Skeletal muscle satellite cell (primary cell): ENCODE results near the gene NPIPA2. TPM values are rescaled to one million over a fixed set of nuclear protein-coding genes. Genes with fewer than 3 reads are reported as not detected.
"Not testable (repeated sequence)": the region's sequence is repeated elsewhere in the genome, so short reads cannot be mapped to it uniquely, and the experiment has no call there.

Source experiments
- H3K27me3 ChIP-seq: 2 replicates; pipeline ENCODE4 v1.7.0; 2013; ENCODE audit warnings: low read length; ENCODE audit not compliant: control insufficient read depth, insufficient read depth
- H3K36me3 ChIP-seq: 2 replicates; pipeline ENCODE4 v1.7.0; 2013; ENCODE audit warnings: mild to moderate bottlenecking, control low read depth, low read length; ENCODE audit not compliant: insufficient read depth
- H3K4me1 ChIP-seq: 2 replicates; pipeline ENCODE4 v1.7.0; 2013; ENCODE audit warnings: low read length; ENCODE audit not compliant: control insufficient read depth, insufficient read depth
- H3K4me2 ChIP-seq: 2 replicates; pipeline ENCODE4 v1.7.0; 2013; ENCODE audit warnings: mild to moderate bottlenecking, low read length
- H3K4me3 ChIP-seq: 2 replicates; pipeline ENCODE4 v1.7.0; 2013; ENCODE audit warnings: low read length
- H3K9ac ChIP-seq: 2 replicates; pipeline ENCODE4 v1.7.0; 2013; ENCODE audit warnings: mild to moderate bottlenecking, low read depth, low read length, moderate library complexity
- H3K9me3 ChIP-seq: replicated peaks from 2 replicates; pipeline ENCODE4 v1.7.0; 2013; ENCODE audit warnings: mild to moderate bottlenecking, control low read depth, low read length
- total RNA-seq: library from RNA; depleted of rRNA; stranded (reverse); fragments of >200 nt; gene quantifications from 2 replicates; pipeline ENCODE4 v1.2.3, GENCODE V29; 2012; rRNA removed

The NPIPA2 gene
- total RNA-seq, result 0.25 and 0.44 TPM in 2 replicates

GRCh38 chr16:14742273-14743128 lies at the start of gene NPIPA2:
Gene NPIPA2 (plus strand): TSS chr16:14742533. CDS start chr16:14748066, 5,533 bp downstream.
- not testable (repeated sequence) for H3K4me2 ChIP-seq, H3K27me3 ChIP-seq, H3K9me3 ChIP-seq, H3K36me3 ChIP-seq, H3K9ac ChIP-seq, H3K4me3 ChIP-seq, H3K4me1 ChIP-seq

- H3K9ac ChIP-seq, H3K9me3 ChIP-seq, H3K27me3 ChIP-seq, H3K36me3 ChIP-seq, H3K4me2 ChIP-seq, H3K4me1 ChIP-seq, H3K4me3 ChIP-seq: not testable (repeated sequence)
Observed at GRCh38 chr16:14694129-14694528, 48.2 kb upstream of the NPIPA2 start, which contains the start of gene PLA2G10. Gene PLA2G10 (minus strand): TSS chr16:14694308. CDS start chr16:14694229, 79 bp downstream.

DNA sequence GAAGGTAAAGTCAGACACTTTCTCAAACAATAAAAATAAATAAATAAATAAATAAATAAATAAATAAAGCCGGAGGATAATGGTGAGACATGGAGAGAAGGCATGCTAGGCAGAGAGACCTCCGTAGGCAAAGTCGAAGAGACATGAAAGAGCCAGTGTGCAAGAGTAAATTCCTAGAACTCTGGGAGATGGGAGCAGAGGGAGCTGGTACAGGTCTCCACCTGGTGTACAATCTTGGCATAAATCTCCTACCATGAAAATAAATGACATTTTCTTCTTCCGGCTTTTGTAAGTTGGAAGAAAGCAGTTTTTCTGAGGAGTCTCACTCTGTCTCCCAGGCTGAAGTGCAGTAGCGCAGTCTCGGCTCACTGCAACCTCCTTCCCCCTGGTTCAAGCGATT lies 40.5 kb upstream of the NPIPA2 start:
- not testable (repeated sequence) for H3K4me2 ChIP-seq, H3K9ac ChIP-seq, H3K36me3 ChIP-seq, H3K4me3 ChIP-seq, H3K4me1 ChIP-seq, H3K9me3 ChIP-seq, H3K27me3 ChIP-seq

DNA sequence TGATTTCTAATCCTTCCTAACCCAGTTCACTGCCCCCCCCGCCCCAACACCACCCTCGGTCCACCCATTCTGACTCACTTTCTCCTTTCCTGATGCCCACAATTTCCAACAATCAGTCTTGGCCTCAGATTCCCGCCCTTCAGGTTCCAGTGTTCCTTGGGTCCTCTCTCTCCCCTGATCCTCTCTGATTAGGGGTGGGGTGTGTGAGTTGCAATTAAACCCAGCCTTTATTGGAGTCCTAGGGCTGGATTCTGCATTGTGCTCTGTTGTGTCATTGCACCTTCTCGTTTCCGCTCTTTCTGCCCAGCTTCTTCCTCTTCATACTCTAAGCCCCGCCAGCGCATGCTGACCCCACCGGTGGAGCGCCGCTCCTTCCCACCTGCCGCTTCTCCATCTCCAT lies 39.7 kb upstream of the NPIPA2 start:
- not testable (repeated sequence) for H3K4me1 ChIP-seq, H3K9me3 ChIP-seq, H3K27me3 ChIP-seq, H3K36me3 ChIP-seq, H3K9ac ChIP-seq, H3K4me3 ChIP-seq, H3K4me2 ChIP-seq

DNA sequence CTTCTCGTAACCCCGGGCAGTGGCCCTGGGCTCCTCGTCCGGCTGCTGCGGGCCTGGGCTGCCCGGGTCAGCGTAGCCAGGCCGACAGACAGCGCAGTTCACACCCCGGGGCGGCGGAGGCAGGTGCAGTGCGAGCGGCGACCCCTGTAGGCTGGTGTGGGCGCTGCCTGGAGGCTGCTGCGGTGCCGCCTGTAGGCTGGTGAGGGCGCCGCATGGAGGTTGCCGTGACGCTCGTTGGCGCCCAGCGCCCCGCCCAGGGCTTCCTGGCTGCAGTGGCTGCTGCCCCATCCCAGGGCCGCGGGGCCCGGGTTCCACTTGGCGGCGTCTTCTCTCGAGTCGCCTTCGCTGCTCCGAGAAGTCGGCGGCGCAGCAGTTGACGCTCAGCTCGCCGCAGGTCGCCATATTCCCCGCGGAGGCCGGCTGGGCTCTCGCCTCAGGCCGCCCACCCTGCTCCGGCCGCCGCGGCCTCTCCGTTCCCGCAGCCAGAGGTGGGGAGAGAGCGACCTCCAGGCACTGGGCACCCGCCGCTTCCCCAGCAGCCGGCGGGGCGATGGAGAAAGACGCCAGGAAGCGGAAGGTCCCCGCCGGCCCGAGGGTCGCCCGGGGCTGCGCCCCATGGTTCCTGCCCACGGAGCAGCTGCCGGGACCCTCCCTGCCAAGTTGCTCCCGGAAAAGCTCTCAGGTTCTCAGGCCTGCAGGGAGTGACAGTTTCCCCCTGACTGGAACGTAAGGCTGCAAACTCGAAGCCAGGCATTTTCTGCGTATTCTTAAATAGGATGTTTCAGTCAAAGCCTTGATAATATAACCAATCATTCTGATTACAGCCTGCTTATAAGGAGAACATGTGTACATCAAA lies 38.9 kb upstream of the NPIPA2 start, which contains the start of gene NPIPA3:
TSS of gene NPIPA3 (plus strand) at position 256 of the 856 bp plus-strand sequence. CDS start 5,533 bp downstream, outside the sequence.
- not testable (repeated sequence) for H3K9me3 ChIP-seq, H3K36me3 ChIP-seq, H3K4me3 ChIP-seq, H3K4me1 ChIP-seq, H3K27me3 ChIP-seq, H3K4me2 ChIP-seq, H3K9ac ChIP-seq

DNA sequence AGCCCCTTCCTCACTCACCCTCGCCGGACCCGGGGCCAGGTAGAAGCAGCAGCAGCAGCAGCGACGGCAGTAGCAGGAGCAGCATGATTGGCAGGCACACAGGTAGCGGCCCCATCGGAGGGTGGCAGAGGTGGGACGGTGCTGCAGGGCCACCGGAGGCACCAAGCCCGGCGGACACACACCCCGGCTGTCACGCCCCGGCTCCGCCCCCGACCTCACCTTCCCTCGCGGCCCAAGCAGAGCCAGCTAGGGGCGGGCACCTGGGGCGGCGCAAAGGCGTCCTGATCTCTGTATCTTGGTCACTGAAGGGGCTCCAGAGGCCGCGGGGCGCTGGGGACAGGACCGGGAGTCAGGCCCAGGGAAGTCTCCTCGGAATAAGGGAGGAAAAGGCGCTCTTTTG lies 9.1 kb upstream of the NPIPA2 start:
- not testable (repeated sequence) for H3K36me3 ChIP-seq, H3K27me3 ChIP-seq, H3K4me3 ChIP-seq, H3K4me2 ChIP-seq, H3K9me3 ChIP-seq, H3K4me1 ChIP-seq, H3K9ac ChIP-seq

GRCh38 chr16:14740832-14741385 lies 1.4 kb upstream of the NPIPA2 start:
- H3K4me1 ChIP-seq, H3K4me3 ChIP-seq, H3K9me3 ChIP-seq, H3K27me3 ChIP-seq, H3K9ac ChIP-seq, H3K4me2 ChIP-seq, H3K36me3 ChIP-seq: not testable (repeated sequence)

DNA sequence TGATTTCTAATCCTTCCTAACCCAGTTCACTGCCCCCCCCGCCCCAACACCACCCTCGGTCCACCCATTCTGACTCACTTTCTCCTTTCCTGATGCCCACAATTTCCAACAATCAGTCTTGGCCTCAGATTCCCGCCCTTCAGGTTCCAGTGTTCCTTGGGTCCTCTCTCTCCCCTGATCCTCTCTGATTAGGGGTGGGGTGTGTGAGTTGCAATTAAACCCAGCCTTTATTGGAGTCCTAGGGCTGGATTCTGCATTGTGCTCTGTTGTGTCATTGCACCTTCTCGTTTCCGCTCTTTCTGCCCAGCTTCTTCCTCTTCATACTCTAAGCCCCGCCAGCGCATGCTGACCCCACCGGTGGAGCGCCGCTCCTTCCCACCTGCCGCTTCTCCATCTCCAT lies 539 bp upstream of the NPIPA2 start:
- not testable (repeated sequence) for H3K4me3 ChIP-seq, H3K36me3 ChIP-seq, H3K9ac ChIP-seq, H3K27me3 ChIP-seq, H3K4me1 ChIP-seq, H3K9me3 ChIP-seq, H3K4me2 ChIP-seq

- H3K9ac ChIP-seq, H3K4me1 ChIP-seq, H3K36me3 ChIP-seq, H3K9me3 ChIP-seq, H3K4me3 ChIP-seq, H3K27me3 ChIP-seq, H3K4me2 ChIP-seq: not testable (repeated sequence)
Observed at GRCh38 chr16:14773654-14774053, 31.3 kb downstream of the NPIPA2 start.

DNA sequence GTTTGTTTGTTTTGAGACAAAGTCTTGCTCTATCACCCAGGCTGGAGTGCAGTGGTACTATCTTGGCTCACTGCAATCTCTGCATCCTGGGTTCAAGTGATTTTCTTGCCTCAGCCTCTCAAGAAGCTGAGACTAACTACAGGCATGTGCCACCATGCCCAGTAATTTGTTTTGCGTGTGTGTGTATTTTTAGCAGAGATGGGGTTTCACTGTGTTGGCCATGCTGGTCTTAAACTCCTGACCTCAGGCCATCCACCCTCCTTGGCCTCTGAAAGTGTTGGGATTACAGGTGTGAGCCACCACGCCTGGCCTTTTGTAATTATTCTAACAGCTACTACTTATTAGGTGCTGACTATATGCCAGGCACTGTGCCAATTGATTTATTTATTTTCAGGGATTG lies 33.3 kb downstream of the NPIPA2 start:
- H3K27me3 ChIP-seq, H3K4me3 ChIP-seq, H3K4me1 ChIP-seq, H3K9ac ChIP-seq, H3K9me3 ChIP-seq, H3K4me2 ChIP-seq, H3K36me3 ChIP-seq: not testable (repeated sequence)

- not testable (repeated sequence) for H3K4me3 ChIP-seq, H3K9ac ChIP-seq, H3K27me3 ChIP-seq, H3K4me2 ChIP-seq, H3K36me3 ChIP-seq, H3K4me1 ChIP-seq, H3K9me3 ChIP-seq
Observed at GRCh38 chr16:14776763-14777162, 34.4 kb downstream of the NPIPA2 start.
